ENCODE data around the gene IGF1.

DNA sequence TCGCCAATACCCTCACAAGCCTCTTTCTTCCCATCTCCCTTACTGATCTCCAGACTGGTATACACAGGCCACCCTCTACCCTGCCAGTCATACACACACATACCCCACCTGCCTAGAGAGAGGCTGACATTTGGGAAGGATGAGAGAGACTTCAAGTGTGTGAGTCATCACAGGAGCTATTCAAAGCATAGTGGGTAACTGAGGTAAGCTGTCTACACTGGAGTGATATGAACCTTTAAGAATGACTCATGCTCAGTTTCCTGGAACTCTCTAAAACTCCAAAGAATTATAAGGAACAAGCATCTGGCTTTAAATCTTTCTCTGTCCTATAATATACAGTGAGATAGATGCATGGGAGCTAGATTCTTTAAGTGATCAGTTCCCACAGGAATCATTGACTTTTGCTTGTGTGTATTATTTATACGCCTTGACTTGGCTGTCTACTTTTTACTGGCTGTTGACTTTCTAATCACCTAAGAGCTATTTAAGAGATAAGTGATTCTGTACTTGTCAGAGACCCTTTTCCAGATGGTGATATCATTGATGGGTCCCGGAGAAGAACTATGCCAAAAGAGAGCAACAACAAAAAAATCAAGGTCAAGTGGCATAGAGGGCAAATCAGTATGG lies 5.8 kb downstream of the IGF1 start:
- TF ChIP-seq, protein P1, sequence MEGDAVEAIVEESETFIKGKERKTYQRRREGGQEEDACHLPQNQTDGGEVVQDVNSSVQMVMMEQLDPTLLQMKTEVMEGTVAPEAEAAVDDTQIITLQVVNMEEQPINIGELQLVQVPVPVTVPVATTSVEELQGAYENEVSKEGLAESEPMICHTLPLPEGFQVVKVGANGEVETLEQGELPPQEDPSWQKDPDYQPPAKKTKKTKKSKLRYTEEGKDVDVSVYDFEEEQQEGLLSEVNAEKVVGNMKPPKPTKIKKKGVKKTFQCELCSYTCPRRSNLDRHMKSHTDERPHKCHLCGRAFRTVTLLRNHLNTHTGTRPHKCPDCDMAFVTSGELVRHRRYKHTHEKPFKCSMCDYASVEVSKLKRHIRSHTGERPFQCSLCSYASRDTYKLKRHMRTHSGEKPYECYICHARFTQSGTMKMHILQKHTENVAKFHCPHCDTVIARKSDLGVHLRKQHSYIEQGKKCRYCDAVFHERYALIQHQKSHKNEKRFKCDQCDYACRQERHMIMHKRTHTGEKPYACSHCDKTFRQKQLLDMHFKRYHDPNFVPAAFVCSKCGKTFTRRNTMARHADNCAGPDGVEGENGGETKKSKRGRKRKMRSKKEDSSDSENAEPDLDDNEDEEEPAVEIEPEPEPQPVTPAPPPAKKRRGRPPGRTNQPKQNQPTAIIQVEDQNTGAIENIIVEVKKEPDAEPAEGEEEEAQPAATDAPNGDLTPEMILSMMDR (IDR thresholded peaks at IDR 0.05; ENCODE audit: borderline replicate concordance, extremely low read depth, low read length, poor library complexity, severe bottlenecking), result no peak
- TF ChIP-seq EZH2 (IDR thresholded peaks at IDR 0.05; ENCODE audit: borderline replicate concordance, low read depth, low read length, severe bottlenecking), result no peak

Data from DND-41 (cell line).